SK-N-MC (cell line): ENCODE results near the gene NKD2.

ENCODE experiments used
- EZH2 ChIP-seq: fragments of 200-600 bp; sonication (generic); IDR thresholded peaks from one replicate; pipeline ENCODE4 v1.6.1; 2017; ENCODE audit warnings: antibody characterized with exemption
- FOXP2 ChIP-seq: optimal IDR thresholded peaks from 2 replicates; pipeline ENCODE3; 2011; ENCODE audit warnings: mild to moderate bottlenecking, moderate library complexity; ENCODE audit not compliant: insufficient read depth; ENCODE audit errors: extremely low read length, control extremely low read depth

GRCh38 chr5:1014781-1015221 is 6.2 kb downstream of the NKD2 start:
- TF ChIP-seq EZH2 (no peak), FOXP2 (no peak)
